Astrocyte (in vitro differentiated cells and primary cell): ENCODE data around the gene LHFPL2. TPM values are rescaled to one million over a fixed set of nuclear protein-coding genes. Genes with fewer than 3 reads are reported as not detected.

Experiments
- DNase-seq: peaks from one replicate; pipeline ENCODE4 v3.0.0-alpha.2; 2010; ENCODE audit warnings: low read depth
- FAIRE-seq: peaks from 2 replicates; lab custom pipeline; 2011; peaks lifted over from hg19 to GRCh38; lab: Jason Lieb, UNC
- H2AFZ ChIP-seq: 2 replicates; pipeline ENCODE4 v1.6.0; 2012; ENCODE audit warnings: low read depth, low read length, inconsistent platforms
- H3K27ac ChIP-seq: 2 replicates; pipeline ENCODE4 v1.5.1; 2011; ENCODE audit warnings: low read depth, low read length, inconsistent platforms
- H3K27me3 ChIP-seq: 2 replicates; pipeline ENCODE4 v1.6.0; 2011; ENCODE audit warnings: low read length, inconsistent platforms; ENCODE audit not compliant: insufficient read depth
- H3K36me3 ChIP-seq: 2 replicates; pipeline ENCODE4 v1.5.1; 2011; ENCODE audit warnings: low read length, inconsistent platforms; ENCODE audit not compliant: insufficient read depth
- H3K4me1 ChIP-seq: 2 replicates; pipeline ENCODE4 v1.5.1; 2011; ENCODE audit warnings: low read length, inconsistent platforms; ENCODE audit not compliant: insufficient read depth
- H3K4me2 ChIP-seq: 2 replicates; pipeline ENCODE4 v1.6.0; 2012; ENCODE audit warnings: low read length, inconsistent platforms
- H3K4me3 ChIP-seq: 2 replicates; pipeline ENCODE4 v1.5.1; 2011; ENCODE audit warnings: low read depth, mild to moderate bottlenecking, low read length, inconsistent platforms; ENCODE audit not compliant: insufficient read depth
- H3K79me2 ChIP-seq: 2 replicates; pipeline ENCODE4 v1.6.0; 2012; ENCODE audit warnings: mild to moderate bottlenecking, low read length, inconsistent platforms; ENCODE audit not compliant: insufficient read depth
- H3K9ac ChIP-seq: 2 replicates; pipeline ENCODE4 v1.6.0; 2012; ENCODE audit warnings: mild to moderate bottlenecking, low read length, inconsistent platforms
- H3K9me3 ChIP-seq: 2 replicates; pipeline ENCODE4 v1.5.1; 2012; ENCODE audit warnings: low read depth, mild to moderate bottlenecking, low read length, inconsistent platforms; ENCODE audit not compliant: insufficient read depth
- H4K20me1 ChIP-seq: 2 replicates; pipeline ENCODE4 v1.6.0; 2012; ENCODE audit warnings: low read length, inconsistent platforms; ENCODE audit not compliant: insufficient read depth
- H3K27ac Mint-ChIP-seq: one replicate; pipeline ENCODE4 v1.8.0; 2021; ENCODE audit warnings: mild to moderate bottlenecking, mixed read lengths; ENCODE audit not compliant: unreplicated experiment
- H3K27me3 Mint-ChIP-seq: one replicate; pipeline ENCODE4 v1.8.0; 2021; ENCODE audit warnings: low read depth, mixed read lengths; ENCODE audit not compliant: unreplicated experiment
- H3K36me3 Mint-ChIP-seq: one replicate; pipeline ENCODE4 v1.8.0; 2021; ENCODE audit warnings: low read depth, mixed read lengths; ENCODE audit not compliant: unreplicated experiment
- H3K4me1 Mint-ChIP-seq: one replicate; pipeline ENCODE4 v1.8.0; 2021; ENCODE audit warnings: low read depth, mixed read lengths; ENCODE audit not compliant: unreplicated experiment
- H3K4me3 Mint-ChIP-seq: one replicate; pipeline ENCODE4 v1.8.0; 2021; ENCODE audit warnings: mild to moderate bottlenecking, moderate library complexity, mixed read lengths; ENCODE audit not compliant: unreplicated experiment
- H3K9me3 Mint-ChIP-seq: one replicate; pipeline ENCODE4 v1.8.0; 2021; ENCODE audit warnings: mild to moderate bottlenecking, mixed read lengths; ENCODE audit not compliant: unreplicated experiment
- CTCF ChIP-seq: IDR thresholded peaks from 2 replicates; pipeline ENCODE4 v1.5.1; 2011; ENCODE audit warnings: low read depth, mild to moderate bottlenecking, inconsistent platforms, low read length, moderate library complexity; ENCODE audit not compliant: insufficient read depth
- EZH2 ChIP-seq: IDR thresholded peaks from 2 replicates; pipeline ENCODE4 v1.6.1; 2012; ENCODE audit warnings: mild to moderate bottlenecking, low read length, inconsistent platforms; ENCODE audit not compliant: insufficient read depth
- total RNA-seq: library from RNA; stranded (reverse); gene quantifications from 2 replicates; pipeline ENCODE4 v1.2.1, GENCODE V29; 2021

LHFPL2 gene
- total RNA-seq, 1 donor from 2014 or later, result 17.0 TPM

- Mint-ChIP-seq H3K36me3 (peaks cover 14% of the 10 kb centered on the region), H3K9me3 (peaks cover 5% of the 10 kb centered on the region), H3K4me3 (no peak overlapping the region), H3K27me3 (no peaks in the 10 kb centered on the region), H3K27ac (no peak overlapping the region), H3K4me1 (peaks cover 9% of the 10 kb centered on the region)
- peaks cover 23% of the 10 kb centered on the region for H3K4me1 ChIP-seq
- H3K27me3 ChIP-seq, result no peaks in the 10 kb centered on the region
- peaks cover 35% of the 10 kb centered on the region for H3K79me2 ChIP-seq
- no peak overlapping the region for H3K4me2 ChIP-seq
- TF ChIP-seq EZH2 (no peak), CTCF (no peak)
- H3K4me3 ChIP-seq, result no peak overlapping the region
- no peak overlapping the region for H3K9ac ChIP-seq
- no peak overlapping the region for H3K27ac ChIP-seq
- no peak overlapping the region for H2AFZ ChIP-seq
- FAIRE-seq, result no peak
- H3K36me3 ChIP-seq, result peaks cover 2% of the 10 kb centered on the region
- DNase-seq, result no peak
- peaks cover 14% of the 10 kb centered on the region for H4K20me1 ChIP-seq
- no peaks in the 10 kb centered on the region for H3K9me3 ChIP-seq
These were observed 95.7 kb downstream of the LHFPL2 start for GRCh38 chr5:78552729-78553342.

GRCh38 chr5:78550891-78551290 lies 97.7 kb downstream of the LHFPL2 start:
- Histone ChIP-seq H3K9ac (peak overlapping the region; percentile 9), H3K4me3 (no peak overlapping the region), H3K27me3 (no peaks in the 10 kb centered on the region), H3K4me1 (peaks cover 35% of the 10 kb centered on the region), H3K79me2 (peaks cover 29% of the 10 kb centered on the region), H3K36me3 (peaks cover 2% of the 10 kb centered on the region), H4K20me1 (peaks cover 7% of the 10 kb centered on the region), H3K4me2 (no peak overlapping the region), H3K9me3 (no peaks in the 10 kb centered on the region), H3K27ac (peak overlapping the region; percentile 60), H2AFZ (no peak overlapping the region)
- peak; percentile 73 for FAIRE-seq
- peaks cover 5% of the 10 kb centered on the region for H3K9me3 Mint-ChIP-seq
- no peak for TF ChIP-seq CTCF
- TF ChIP-seq EZH2, result no peak
- peaks cover 19% of the 10 kb centered on the region for H3K36me3 Mint-ChIP-seq
- H3K27me3 Mint-ChIP-seq, result no peaks in the 10 kb centered on the region
- H3K27ac Mint-ChIP-seq, result no peak overlapping the region
- no peak overlapping the region for H3K4me3 Mint-ChIP-seq
- H3K4me1 Mint-ChIP-seq, result peaks cover 14% of the 10 kb centered on the region
- DNase-seq, result peak; percentile 75

- H3K4me1 ChIP-seq, result peaks cover 49% of the 10 kb centered on the region
- peaks cover 2% of the 10 kb centered on the region for H3K36me3 ChIP-seq
- no peak for FAIRE-seq
- TF ChIP-seq EZH2, result no peak
- TF ChIP-seq CTCF, result no peak
- no peak overlapping the region for H3K27ac ChIP-seq
- no peaks in the 10 kb centered on the region for H3K27me3 ChIP-seq
- no peak overlapping the region for H3K4me3 ChIP-seq
- Mint-ChIP-seq H3K4me3 (no peak overlapping the region), H3K4me1 (peaks cover 25% of the 10 kb centered on the region), H3K27me3 (no peaks in the 10 kb centered on the region), H3K36me3 (peaks cover 19% of the 10 kb centered on the region), H3K27ac (no peak overlapping the region), H3K9me3 (peaks cover 5% of the 10 kb centered on the region)
- H3K9ac ChIP-seq, result no peak overlapping the region
- peaks cover 28% of the 10 kb centered on the region for H3K79me2 ChIP-seq
- H3K4me2 ChIP-seq, result no peak overlapping the region
- H4K20me1 ChIP-seq, result no peaks in the 10 kb centered on the region
- no peak for DNase-seq
- H3K9me3 ChIP-seq, result no peaks in the 10 kb centered on the region
- no peak overlapping the region for H2AFZ ChIP-seq
These were observed 99.5 kb downstream of the LHFPL2 start for GRCh38 chr5:78549043-78549442.
